Panc1 (cell line): ENCODE measurements around the gene RFX2.

ENCODE experiments used
- CTCF ChIP-seq: fragments of 450-650 bp; IDR thresholded peaks from 2 replicates; pipeline ENCODE4 v1.5.1; 2017; ENCODE audit warnings: mild to moderate bottlenecking
- REST ChIP-seq, 2 experiments: IDR thresholded peaks; 2 replicates each; pipeline ENCODE4 v1.6.1; 2011 to 2012; ENCODE audit warnings: low read depth in 2 of 2, control low read depth in 1 of 2, low read length in 1 of 2, mild to moderate bottlenecking in 1 of 2, moderate library complexity in 1 of 2; ENCODE audit not compliant: insufficient read depth in 1 of 2

DNA sequence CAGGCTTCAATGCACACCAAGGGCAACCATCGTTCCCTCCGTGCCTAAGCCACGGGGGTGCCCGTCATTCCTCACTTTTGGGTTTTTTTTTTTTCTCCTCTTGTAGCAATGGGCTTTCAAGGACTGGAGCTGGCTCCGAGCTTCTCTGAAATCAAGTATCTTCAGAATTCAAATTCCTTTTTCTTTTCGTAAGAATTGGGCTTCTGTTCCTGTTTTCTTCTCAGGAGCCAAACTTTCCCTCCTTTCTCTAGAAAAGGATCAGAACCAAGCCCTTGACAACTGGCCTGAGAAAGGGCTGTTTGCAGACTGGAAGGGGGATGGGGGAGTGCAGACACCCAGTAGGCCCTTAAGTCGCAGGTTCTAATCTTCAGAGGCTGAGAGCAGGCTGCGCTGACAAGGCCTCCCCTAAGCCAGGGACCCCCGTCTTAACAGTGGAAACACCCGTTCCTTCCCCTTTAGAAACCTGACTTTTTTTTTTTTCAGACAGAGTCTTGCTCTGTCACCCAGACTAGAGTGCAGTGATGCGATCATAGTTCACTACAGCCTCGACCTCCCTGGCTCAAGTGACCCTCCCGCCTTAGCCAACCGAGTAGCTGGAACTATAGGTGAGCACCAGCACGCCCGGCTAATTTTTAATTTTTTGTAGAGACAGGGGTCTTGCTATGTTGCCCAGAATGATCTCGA lies 51.6 kb downstream of the RFX2 start:
- TF ChIP-seq CTCF: no peak
- no peak for TF ChIP-seq REST (IDR thresholded peaks at IDR 0.05; ENCODE audit: insufficient read depth in 1 of 2, low read depth in 2 of 2, low read length in 1 of 2)
